HG03064 (cell line): ENCODE results near the gene ENOPH1.
A peak's percentile ranks its signal among the peaks of the same experiment; 100 is the strongest.
"Not testable (repeated sequence)": the region's sequence is repeated elsewhere in the genome, so short reads cannot be mapped to it uniquely, and the experiment has no call there.

Source experiments
- ATAC-seq: cut with Tn5 transposase; IDR thresholded peaks from one replicate; pipeline ENCODE4 v1.9.1; 2021; ENCODE audit warnings: low read depth; ENCODE audit not compliant: unreplicated experiment

Gene ENOPH1

GRCh38 chr4:82430193-82430963, at the start of gene ENOPH1, which contains the start of gene HNRNPDL:
Gene ENOPH1 (plus strand): TSS chr4:82430590. CDS start chr4:82430830, 240 bp downstream.
Gene HNRNPDL (minus strand): TSS chr4:82430462. CDS start chr4:82429690, 772 bp downstream.
- ATAC-seq, result peak; percentile 71

GRCh38 chr4:82380831-82381230, 49.6 kb upstream of the ENOPH1 start:
- no peak for ATAC-seq

GRCh38 chr4:82381235-82381634, 49.2 kb upstream of the ENOPH1 start:
- ATAC-seq, result no peak

- no peak for ATAC-seq
Measured at GRCh38 chr4:82381661-82382296, 48.6 kb upstream of the ENOPH1 start.

- ATAC-seq, result no peak
Measured at GRCh38 chr4:82382751-82383150, 47.6 kb upstream of the ENOPH1 start.

GRCh38 chr4:82386312-82386711, 44.1 kb upstream of the ENOPH1 start:
- not testable (repeated sequence) for ATAC-seq

- no peak for ATAC-seq
Measured at GRCh38 chr4:82388405-82388804, 42.0 kb upstream of the ENOPH1 start.

- not testable (repeated sequence) for ATAC-seq
Measured at GRCh38 chr4:82390061-82390460, 40.3 kb upstream of the ENOPH1 start.

- ATAC-seq, result no peak
Measured at GRCh38 chr4:82394896-82395295, 35.5 kb upstream of the ENOPH1 start.

- no peak for ATAC-seq
Measured at GRCh38 chr4:82397527-82397926, 32.9 kb upstream of the ENOPH1 start.

- ATAC-seq, result no peak
Measured at GRCh38 chr4:82398263-82398662, 32.1 kb upstream of the ENOPH1 start.

- ATAC-seq, result no peak
Measured at GRCh38 chr4:82401600-82401999, 28.8 kb upstream of the ENOPH1 start.

- ATAC-seq, result no peak
Measured at GRCh38 chr4:82402196-82402775, 28.1 kb upstream of the ENOPH1 start.

- ATAC-seq, result no peak
Measured at GRCh38 chr4:82403725-82404124, 26.7 kb upstream of the ENOPH1 start.

- ATAC-seq, result not testable (repeated sequence)
Measured at GRCh38 chr4:82415061-82415460, 15.3 kb upstream of the ENOPH1 start.

GRCh38 chr4:82415922-82416365, 14.4 kb upstream of the ENOPH1 start:
- ATAC-seq, result no peak

- no peak for ATAC-seq
Measured at GRCh38 chr4:82419451-82419850, 10.9 kb upstream of the ENOPH1 start.

GRCh38 chr4:82421796-82422560, 8.4 kb upstream of the ENOPH1 start:
- no peak for ATAC-seq

GRCh38 chr4:82422616-82423015, 7.8 kb upstream of the ENOPH1 start:
- ATAC-seq, result no peak

GRCh38 chr4:82423245-82424054, 6.9 kb upstream of the ENOPH1 start:
- ATAC-seq, result no peak
